Pancreas (tissue), 10 donors: Measurements from ENCODE around the gene SFTPB. TPM values are rescaled to one million over a fixed set of nuclear protein-coding genes. Genes with fewer than 3 reads are reported as not detected.

Experiments used
- ATAC-seq, 4 donors: fragments of 200-7000 bp; cut with Tn5 transposase; one replicate each; pipeline versions ENCODE4 v1.8.0 to v1.9.1; 2020; ENCODE audit warnings: mild to moderate bottlenecking in 4 of 4, moderate library complexity in 4 of 4
- DNase-seq, 6 donors: peaks; one replicate each; pipeline ENCODE4 v3.0.0-alpha.2; 2020
- FAIRE-seq: peaks from 2 replicates; lab custom pipeline; 2012; peaks lifted over from hg19 to GRCh38; lab: Jason Lieb, UNC
- H3K27ac ChIP-seq, 4 donors: fragments of 200-600 bp; sonication (generic); 1 replicate in 3 of 4; 2 replicates in 1 of 4; pipeline versions ENCODE4 v1.5.0 to v1.8.0; 2020
- H3K27me3 ChIP-seq, 4 donors: fragments of 200-600 bp; one replicate each; pipeline ENCODE4 v1.8.0; 2021
- H3K36me3 ChIP-seq, 3 donors: fragments of 200-600 bp; sonication (generic) in 1 of 3; one replicate each; pipeline versions ENCODE4 v1.5.0 to v1.8.0; 2020 to 2021
- H3K4me1 ChIP-seq, 3 donors: fragments of 200-600 bp; one replicate each; pipeline ENCODE4 v1.8.0; 2021
- H3K4me3 ChIP-seq, 4 donors: fragments of 200-600 bp; sonication (generic) in 2 of 4; one replicate each; pipeline versions ENCODE4 v1.5.0 to v1.8.0; 2020 to 2021
- H3K9me3 ChIP-seq, 4 donors: fragments of 200-600 bp; one replicate each; pipeline ENCODE4 v1.8.0; 2021
- CTCF ChIP-seq, 4 donors: fragments of 200-600 bp; sonication (generic) in 3 of 4; IDR thresholded peaks; one replicate each; pipeline versions ENCODE4 v1.5.0 to v1.8.0; 2021; ENCODE audit warnings: antibody characterized with exemption in 4 of 4
- WGBS, 2 donors: extraction: QIAGEN DNeasy Blood & Tissue Kit; methylation state at CpG; one replicate each; pipeline ENCODE4 v1.1.7; 2013; 5-methylcytosine and 5-hydroxymethylcytosine counted together
- intact Hi-C, 3 donors: fragments of 100-400 bp; cut with DNase I; formaldehyde crosslinking; loops; one replicate each; pipeline versions ENCODE4 v1.11.1 to v1.14.2; 2022
- polyA plus RNA-seq, 2 donors: library from polyadenylated mRNA; stranded (reverse); fragments of 200-250 nt; gene quantifications; one replicate each; pipeline ENCODE4 v1.2.3, GENCODE V29; 2013
- total RNA-seq, 6 donors: library from RNA; stranded (reverse); fragmentation: NEBNext Ultra II Directional in 4 of 6; extraction: Animal tissue kit (Norgen Biotek cat#: 25700) in 4 of 6; gene quantifications; one replicate each; pipeline versions ENCODE4 v1.2.1 to v1.2.4, GENCODE V29; 2021 to 2023
- donor health status: healthy with polysubstance abuse.
- donor health status: DM: no; HTN: no; CAD: no; lungs with moderate emphysema.
- donor health status: DM: no; HTN: no; CAD: no.
- donor health status: control.
- donor health status: control.
- donor health status: Bipolar disorder and iron deficiency.
- donor health status: DM: yes; HTN: yes; CAD: no.
- donor health status: DM: no; HTN: no; CAD: no.
- donor health status: DM: no; HTN: no; CAD: no.
- donor health status: DM: yes; HTN: yes; CAD: no.

The SFTPB gene
- total and polyA plus RNA-seq, 8 donors: 0.14 to 21.6 (median 2.0) TPM; not detected in 4

DNA sequence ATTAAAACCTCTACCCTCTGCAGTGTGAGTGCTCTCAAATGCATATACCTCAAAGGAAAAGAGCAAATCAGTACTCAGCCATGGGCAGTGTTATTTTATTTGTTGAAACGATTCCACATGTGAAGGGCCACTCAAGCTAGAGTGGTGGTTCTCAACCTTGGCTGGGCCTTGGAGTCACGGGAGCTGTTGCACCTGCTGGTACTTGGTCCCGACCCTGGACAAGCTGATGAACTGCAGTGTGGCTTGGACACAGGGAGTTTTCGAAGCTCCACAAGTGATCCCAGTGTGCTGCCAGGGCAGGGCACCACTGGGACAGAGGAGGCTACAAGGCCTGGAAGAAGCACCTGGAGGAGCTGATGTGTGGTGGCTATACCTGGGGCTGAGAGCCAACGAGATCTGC is 45.8 kb upstream of the SFTPB start:
- no peaks in the 10 kb centered on the region for H3K36me3 ChIP-seq
- H3K27me3 ChIP-seq: no peaks in the 10 kb centered on the region
- no peak overlapping the region for H3K4me3 ChIP-seq
- no peak for FAIRE-seq
- TF ChIP-seq CTCF (IDR thresholded peaks at IDR 0.05): no peak
- no peaks in the 10 kb centered on the region for H3K9me3 ChIP-seq
- H3K4me1 ChIP-seq: peaks cover 0 to 9% (median 4%) of the 10 kb centered on the region in 3 donors
- ATAC-seq: peak in 1 of 4 donors; percentile 8
- intact Hi-C loops: no loop called here
- WGBS, 2 donors: 61 to 67% methylated on average over 5 of the region's 5 CpGs
- peak overlapping the region in 1 of 4 donors; percentile 53 for H3K27ac ChIP-seq
- DNase-seq: no peak

DNA sequence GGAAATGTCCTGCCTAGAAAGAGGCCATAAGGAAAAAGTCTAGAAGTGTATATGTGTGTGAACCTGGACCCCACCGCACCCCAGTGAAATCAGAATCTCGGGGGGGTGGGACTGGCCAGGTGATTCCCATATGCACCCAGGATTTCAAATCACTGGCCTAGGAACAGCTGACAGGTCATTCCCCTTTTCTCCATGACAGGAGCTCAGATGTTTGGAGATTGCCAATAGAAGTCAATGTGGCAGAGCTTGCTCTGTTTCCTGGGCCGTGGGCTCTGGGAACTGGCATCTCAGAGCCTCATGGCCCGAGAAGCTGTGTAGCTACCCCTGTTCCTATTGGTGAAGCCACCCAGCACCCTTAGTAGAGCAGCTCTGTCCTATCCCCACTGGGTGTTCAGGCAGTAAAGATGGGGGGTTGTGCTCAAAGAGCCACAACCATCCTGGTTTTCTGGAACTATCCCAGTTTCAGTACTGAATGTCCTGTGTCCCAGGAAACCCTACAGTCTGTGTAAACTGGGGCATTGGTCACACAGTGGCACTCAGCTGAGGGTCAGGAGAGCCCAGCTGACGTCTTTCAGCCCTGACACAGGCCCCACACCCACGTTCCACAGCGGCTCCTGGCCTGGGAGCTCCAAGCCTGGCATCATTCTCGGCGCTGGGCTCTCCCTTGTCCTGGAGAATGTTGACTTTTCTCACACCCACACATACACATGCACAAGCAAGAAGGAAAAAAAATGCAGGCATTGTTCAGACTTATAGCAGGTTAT is 45.0 kb upstream of the SFTPB start:
- DNase-seq (peak in 4 of 6 donors; percentile 28 to 78 (median 49)), ATAC-seq (peak; percentile 73 to 86 (median 76)), FAIRE-seq (no peak)
- no peak overlapping the region for H3K4me3 ChIP-seq
- peak overlapping the region in 3 of 4 donors; percentile 10 to 53 (median 37) for H3K27ac ChIP-seq
- intact Hi-C loops: no loop called here
- H3K9me3 ChIP-seq: no peaks in the 10 kb centered on the region
- peaks cover 0 to 9% (median 4%) of the 10 kb centered on the region in 3 donors for H3K4me1 ChIP-seq
- no peak for TF ChIP-seq CTCF (IDR thresholded peaks at IDR 0.05)
- H3K36me3 ChIP-seq: no peaks in the 10 kb centered on the region
- H3K27me3 ChIP-seq: no peaks in the 10 kb centered on the region
- 51 to 56% methylated on average over 9 of the region's 9 CpGs for WGBS, 2 donors

DNA sequence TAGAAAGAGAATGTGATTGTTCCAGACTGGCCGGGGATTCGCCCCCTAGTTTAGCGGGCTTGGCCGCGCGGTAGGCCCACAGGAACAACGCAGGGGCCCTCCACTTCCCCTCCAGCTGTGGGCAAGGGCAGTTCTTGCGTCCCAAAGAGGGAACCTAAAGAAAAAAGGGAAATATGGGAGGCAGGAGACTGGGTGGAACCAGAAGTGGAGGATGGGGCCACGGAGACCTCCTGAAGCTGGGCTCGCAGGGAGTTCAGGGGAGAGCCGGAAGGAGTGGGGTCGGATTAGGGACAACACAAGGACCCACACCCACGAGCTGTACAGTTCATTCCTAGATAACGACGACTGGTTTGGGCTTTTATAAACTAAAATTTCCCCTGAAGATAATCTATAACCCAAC is 44.3 kb upstream of the SFTPB start:
- FAIRE-seq: no peak
- ATAC-seq: peak in 2 of 4 donors; percentile 17 to 42
- H3K4me1 ChIP-seq: peaks cover 0 to 13% (median 4%) of the 10 kb centered on the region in 3 donors
- TF ChIP-seq CTCF (IDR thresholded peaks at IDR 0.05): no peak
- intact Hi-C loops: no loop called here
- no peak overlapping the region for H3K4me3 ChIP-seq
- H3K9me3 ChIP-seq: no peaks in the 10 kb centered on the region
- H3K27ac ChIP-seq: peak overlapping the region in 2 of 4 donors; percentile 35 to 53
- no peaks in the 10 kb centered on the region for H3K27me3 ChIP-seq
- WGBS, 2 donors: 80 to 88% methylated on average over 15 of the region's 15 CpGs
- no peak for DNase-seq
- H3K36me3 ChIP-seq: no peaks in the 10 kb centered on the region

DNA sequence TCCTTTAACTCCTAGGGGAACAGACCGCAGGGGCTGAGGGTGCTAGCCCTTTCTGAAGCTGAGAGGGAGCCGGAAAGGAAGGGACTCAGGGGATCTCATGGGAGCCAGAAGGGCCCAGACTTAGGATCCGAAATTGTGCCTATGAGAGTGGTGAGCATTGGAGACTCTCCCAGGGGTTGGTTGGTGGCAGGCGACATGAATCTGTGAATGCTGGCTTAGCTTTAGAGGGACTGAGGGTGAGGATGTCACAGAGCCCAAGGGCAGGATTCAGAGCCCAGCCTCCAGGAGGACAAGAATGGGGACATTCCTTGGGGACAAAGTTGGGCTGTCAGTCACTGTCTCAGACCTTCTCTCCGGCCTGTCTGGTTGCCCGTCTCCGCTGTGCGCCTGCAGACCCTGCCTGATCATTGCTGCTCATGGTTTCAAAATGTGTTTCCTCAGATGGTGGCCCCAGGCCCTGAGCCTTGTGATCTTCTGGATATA is 43.6 kb upstream of the SFTPB start:
- H3K9me3 ChIP-seq: no peaks in the 10 kb centered on the region
- H3K36me3 ChIP-seq: no peaks in the 10 kb centered on the region
- DNase-seq (no peak), ATAC-seq (no peak), FAIRE-seq (no peak)
- 84 to 89% methylated on average over 8 of the region's 8 CpGs for WGBS, 2 donors
- no peaks in the 10 kb centered on the region for H3K27me3 ChIP-seq
- H3K4me1 ChIP-seq: peaks cover 0 to 13% (median 4%) of the 10 kb centered on the region in 3 donors
- peak overlapping the region in 2 of 4 donors; percentile 35 to 44 for H3K27ac ChIP-seq
- no peak overlapping the region for H3K4me3 ChIP-seq
- TF ChIP-seq CTCF (IDR thresholded peaks at IDR 0.05): no peak
- intact Hi-C loops: no loop called here
